Right lung (tissue), 5 donors: ENCODE data around the gene LYSMD2. TPM values are rescaled to one million over a fixed set of nuclear protein-coding genes. Genes with fewer than 3 reads are reported as not detected.

Experiments used
- DNase-seq, 2 donors: peaks; one replicate each; pipeline ENCODE4 v3.0.0-alpha.2; 2013
- polyA plus RNA-seq, 5 donors: library from polyadenylated mRNA; unstranded; fragments of 120-200 nt; gene quantifications; one replicate each; pipeline versions ENCODE4 v1.2.1 to v1.2.3, GENCODE V29; 2013; ENCODE audit warnings: inconsistent platforms in 1 of 5, low replicate concordance in 1 of 5; ENCODE audit not compliant: insufficient read length in 5 of 5, insufficient read depth in 1 of 5

Gene LYSMD2
- polyA plus RNA-seq, 5 donors = 5.6 to 7.2 (median 6.4) TPM

- no peak for DNase-seq
These were observed 62.2 kb downstream of the LYSMD2 start for GRCh38 chr15:51675234-51675633.

Other genes starting within 250 kb of the LYSMD2 start
- 100 to 1,000 TPM in 1 of 5 donors, 10 to 100 TPM in 4; 58.4 to 112 (median 78.0) TPM for gene DMXL2, start 114.9 kb downstream of the LYSMD2 start, polyA plus RNA-seq
- gene SCG3, start 56.2 kb downstream of the LYSMD2 start, polyA plus RNA-seq = 1 to 10 TPM in 3 of 5 donors, under 1 TPM in 2; 0.81 to 2.3 (median 1.1) TPM
- gene TMOD2, start 13.9 kb upstream of the LYSMD2 start, polyA plus RNA-seq = 1 to 10 TPM; 4.6 to 6.8 (median 6.6) TPM
- gene TMOD3, start 92.0 kb upstream of the LYSMD2 start, polyA plus RNA-seq = 10 to 100 TPM; 49.0 to 79.5 (median 73.7) TPM
- 10 to 100 TPM; 27.2 to 36.2 (median 29.2) TPM for gene LEO1, start 234.1 kb upstream of the LYSMD2 start, polyA plus RNA-seq